ENCODE measurements around the gene CDC42BPB. TPM values are rescaled to one million over a fixed set of nuclear protein-coding genes. Genes with fewer than 3 reads are reported as not detected.

CDC42BPB gene
- total RNA-seq, 1 experiment from 2014 or later: 103 TPM

GRCh38 chr14:102971836-102972606 lies 85.3 kb downstream of the CDC42BPB start:
- Histone ChIP-seq H3K4ac (ENCODE audit: low read depth, low read length) (no peak overlapping the region), H3K18ac (ENCODE audit: insufficient read length, low read depth, low read length) (no peak overlapping the region), H3K4me1 (ENCODE audit: insufficient read depth, low read length) (no peaks in the 10 kb centered on the region), H4K91ac (ENCODE audit: insufficient read length, low read depth, low read length) (no peak overlapping the region), H3K79me2 (ENCODE audit: insufficient read depth, low read length) (no peaks in the 10 kb centered on the region), H2BK12ac (ENCODE audit: insufficient read length, low read depth, low read length) (no peak overlapping the region), H2AK5ac (ENCODE audit: insufficient read length, low read length) (no peak overlapping the region), H3T11ph (ENCODE audit: low read length) (no peak overlapping the region), H2BK20ac (ENCODE audit: low read depth, low read length, poor library complexity, severe bottlenecking) (no peak overlapping the region), H3K27me3 (ENCODE audit: insufficient read depth, low read length) (no peaks in the 10 kb centered on the region), H3K23ac (ENCODE audit: insufficient read length, low read depth, low read length) (no peak overlapping the region), H2BK5ac (ENCODE audit: insufficient read length, low read length) (no peak overlapping the region), H3K9ac (ENCODE audit: extremely low read depth, insufficient read length, low read length) (no peak overlapping the region), H3K27ac (ENCODE audit: insufficient read length, low read depth, low read length) (no peak overlapping the region), H3K23me2 (ENCODE audit: insufficient read length, low read depth, low read length, poor library complexity, severe bottlenecking) (no peaks in the 10 kb centered on the region), H3K56ac (ENCODE audit: insufficient read length, low read depth, low read length) (no peak overlapping the region), H2AFZ (ENCODE audit: low read length) (no peak overlapping the region), H2BK15ac (ENCODE audit: low read depth, low read length) (no peak overlapping the region), H3K4me2 (ENCODE audit: insufficient read depth, insufficient read length, low read length) (no peak overlapping the region), H4K5ac (ENCODE audit: insufficient read length, low read depth, low read length) (no peak overlapping the region), H3K14ac (ENCODE audit: insufficient read depth, low read length) (no peak overlapping the region), H4K8ac (replicated peaks; ENCODE audit: insufficient read length, low read depth, low read length) (no peak overlapping the region), H4K20me1 (ENCODE audit: control insufficient read depth, insufficient read depth, insufficient read length) (peaks cover 2% of the 10 kb centered on the region), H3K79me1 (ENCODE audit: insufficient read depth, low read depth, low read length, poor library complexity, severe bottlenecking) (no peaks in the 10 kb centered on the region), H3K9me3 (ENCODE audit: control insufficient read depth, low read depth, low read length) (no peaks in the 10 kb centered on the region), H2BK120ac (ENCODE audit: low read depth, low read length, poor library complexity, severe bottlenecking) (no peak overlapping the region)
- peaks cover 43 to 93% (median 71%) of the 10 kb centered on the region in 3 experiments; a peak in 6 of 7 replicates for H3K36me3 Mint-ChIP-seq (ENCODE audit: insufficient read depth in 1 of 3, low read depth in 3 of 3)
- no peak overlapping the region for H3K4me3 Mint-ChIP-seq
- peak overlapping the region in 2 of 3 experiments; percentile 60 to 76; a peak in 2 of 7 replicates for H3K27ac Mint-ChIP-seq
- no peak for TF ChIP-seq CTCF (conservative IDR thresholded peaks at IDR 0.05)
- no peak for DNase-seq
- no peaks in the 10 kb centered on the region for H3K27me3 Mint-ChIP-seq (ENCODE audit: low read depth)
- no peaks in the 10 kb centered on the region for H3K4me1 Mint-ChIP-seq
- WGBS (ENCODE audit: extremely low coverage, insufficient read length, low lambda C conversion rate): no CpG with 5 or more reads among the region's 25 CpGs
- no peaks in the 10 kb centered on the region for H3K9me3 Mint-ChIP-seq

Data from H9 (cell line).